Ovary (tissue), 9 donors: ENCODE measurements around the gene SERPINB8. TPM values are rescaled to one million over a fixed set of nuclear protein-coding genes. Genes with fewer than 3 reads are reported as not detected.

Experiments
- DNase-seq, 5 donors: peaks; one replicate each; pipeline ENCODE4 v3.0.0-alpha.2; 2019 to 2020
- H3K27ac ChIP-seq, 2 donors: fragments of 200-600 bp; one replicate each; pipeline versions ENCODE4 v1.5.1 to v1.8.0; 2019 to 2022
- H3K27me3 ChIP-seq: fragments of 200-600 bp; one replicate; pipeline ENCODE4 v1.8.0; 2022
- H3K36me3 ChIP-seq: fragments of 200-600 bp; sonication (generic); one replicate; pipeline ENCODE4 v1.5.1; 2019
- H3K4me1 ChIP-seq: one replicate; pipeline ENCODE4 v1.8.1; 2013; ENCODE audit warnings: mild to moderate bottlenecking, moderate library complexity; ENCODE audit not compliant: insufficient read depth
- H3K4me3 ChIP-seq: fragments of 200-600 bp; sonication (generic); one replicate; pipeline ENCODE4 v1.5.1; 2017
- H3K9me3 ChIP-seq, 2 donors: fragments of 200-600 bp in 1 of 2; sonication (generic) in 1 of 2; one replicate each; pipeline versions ENCODE4 v1.5.1 to v1.8.1; 2013 to 2019; ENCODE audit warnings: mild to moderate bottlenecking in 1 of 2, moderate library complexity in 1 of 2
- EP300 ChIP-seq: sonication (generic); formaldehyde crosslinking; IDR thresholded peaks from one replicate; pipeline ENCODE4 v1.6.1; 2017; ENCODE audit warnings: antibody characterized with exemption
- POLR2A ChIP-seq: fragments of 450-650 bp; IDR thresholded peaks from one replicate; pipeline ENCODE4 v1.6.1; 2017; ENCODE audit warnings: antibody characterized with exemption, mild to moderate bottlenecking, moderate library complexity
- WGBS, 3 donors: extraction: QIAGEN DNeasy Blood & Tissue Kit in 1 of 3; methylation state at CpG; one replicate each; pipeline versions ENCODE4 v1.1.5 to v1.1.7; 2013 to 2017; 5-methylcytosine and 5-hydroxymethylcytosine counted together
- intact Hi-C, 4 donors: fragments of 100-400 bp; cut with DNase I; formaldehyde crosslinking; loops; one replicate each; pipeline versions ENCODE4 v1.11.0 to v1.15.1; 2022 to 2023
- polyA plus RNA-seq, 2 donors: library from polyadenylated mRNA; stranded (reverse); fragments of 200-250 nt in 1 of 2; fragments of 350-450 nt in 1 of 2; fragmentation: Illumina TruSeq in 1 of 2; extraction: RNeasy Lipid Tissue Mini Kit (QIAGEN cat#74804) in 1 of 2; gene quantifications; one replicate each; pipeline ENCODE4 v1.2.3, GENCODE V29; 2013 to 2014
- total RNA-seq, 7 donors: library from RNA; depleted of rRNA in 2 of 7; stranded (reverse); fragments of >200 nt in 2 of 7; fragmentation: NEBNext Ultra II Directional in 3 of 7; extraction: Animal tissue kit (Norgen Biotek cat#: 25700) in 3 of 7; gene quantifications; one replicate each; pipeline versions ENCODE4 v1.1.0 to v1.2.4, GENCODE V29; 2016 to 2023
- TF ChIP-seq, protein P1 (sequence below), 3 donors: fragments of 450-650 bp in 2 of 3; fragments of 200-600 bp in 1 of 3; IDR thresholded peaks; one replicate each; pipeline versions ENCODE4 v1.5.1 to v1.8.0; 2016 to 2022; ENCODE audit warnings: antibody characterized with exemption in 3 of 3, mild to moderate bottlenecking in 1 of 3
- donor health status: DM: no; HTN: no; CAD: no; lungs with moderate emphysema.
- donor health status: DM: no; HTN: no; CAD: no.
- donor health status: Bipolar disorder and iron deficiency.
- donor health status: DM: yes; HTN: yes; CAD: no.
- donor health status: DM: no; HTN: no; CAD: no.
- donor health status: DM: yes; HTN: yes; CAD: no.

Gene SERPINB8
- total and polyA plus RNA-seq, 9 donors: 4.4 to 10.7 (median 6.9) TPM

DNA sequence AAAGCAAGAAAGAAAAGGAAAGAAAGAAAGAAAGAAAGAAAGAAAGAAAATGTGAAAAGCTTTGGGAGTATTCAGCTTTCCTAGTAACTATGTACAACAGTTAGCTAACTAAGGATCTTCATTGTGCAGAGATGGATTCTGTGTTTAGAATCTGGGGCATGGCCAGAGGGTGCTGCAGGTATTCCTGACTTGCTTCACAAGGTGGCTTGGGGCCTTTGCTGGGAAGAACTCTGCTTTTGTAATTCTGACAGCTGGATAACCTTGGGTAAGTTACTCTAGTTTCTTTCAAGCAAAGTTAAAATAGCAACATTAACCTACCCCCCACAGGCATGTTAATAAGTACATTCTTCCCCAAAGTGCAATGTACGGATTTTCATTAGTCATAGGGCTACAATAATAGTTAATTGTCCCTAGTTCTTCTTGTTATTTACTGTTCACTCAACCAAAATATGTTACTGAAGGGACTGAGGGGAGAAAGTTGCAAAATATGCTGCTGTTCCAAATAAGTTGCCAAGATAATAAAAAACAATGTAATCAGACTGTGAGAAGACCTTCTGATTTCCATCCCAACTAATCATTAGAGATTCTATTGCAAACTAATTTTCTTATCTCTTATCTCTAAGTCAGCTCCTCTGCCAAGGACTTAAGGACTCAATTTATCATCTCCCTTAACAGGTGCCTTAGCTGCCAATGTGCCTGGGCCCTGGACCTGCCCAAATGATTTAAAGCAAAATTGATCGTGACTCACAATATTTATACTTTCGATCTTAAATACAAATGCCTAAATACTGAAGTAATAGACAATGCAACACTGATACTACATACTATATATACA, 50.3 kb downstream of the SERPINB8 start:
- no peak for DNase-seq
- H3K9me3 ChIP-seq: no peaks in the 10 kb centered on the region
- TF ChIP-seq POLR2A (no peak), EP300 (no peak)
- TF ChIP-seq, protein P1, sequence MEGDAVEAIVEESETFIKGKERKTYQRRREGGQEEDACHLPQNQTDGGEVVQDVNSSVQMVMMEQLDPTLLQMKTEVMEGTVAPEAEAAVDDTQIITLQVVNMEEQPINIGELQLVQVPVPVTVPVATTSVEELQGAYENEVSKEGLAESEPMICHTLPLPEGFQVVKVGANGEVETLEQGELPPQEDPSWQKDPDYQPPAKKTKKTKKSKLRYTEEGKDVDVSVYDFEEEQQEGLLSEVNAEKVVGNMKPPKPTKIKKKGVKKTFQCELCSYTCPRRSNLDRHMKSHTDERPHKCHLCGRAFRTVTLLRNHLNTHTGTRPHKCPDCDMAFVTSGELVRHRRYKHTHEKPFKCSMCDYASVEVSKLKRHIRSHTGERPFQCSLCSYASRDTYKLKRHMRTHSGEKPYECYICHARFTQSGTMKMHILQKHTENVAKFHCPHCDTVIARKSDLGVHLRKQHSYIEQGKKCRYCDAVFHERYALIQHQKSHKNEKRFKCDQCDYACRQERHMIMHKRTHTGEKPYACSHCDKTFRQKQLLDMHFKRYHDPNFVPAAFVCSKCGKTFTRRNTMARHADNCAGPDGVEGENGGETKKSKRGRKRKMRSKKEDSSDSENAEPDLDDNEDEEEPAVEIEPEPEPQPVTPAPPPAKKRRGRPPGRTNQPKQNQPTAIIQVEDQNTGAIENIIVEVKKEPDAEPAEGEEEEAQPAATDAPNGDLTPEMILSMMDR (IDR thresholded peaks at IDR 0.05): no peak
- intact Hi-C loops: no loop called here
- no peaks in the 10 kb centered on the region for H3K4me1 ChIP-seq
- no peaks in the 10 kb centered on the region for H3K27me3 ChIP-seq
- H3K27ac ChIP-seq: no peak overlapping the region
- 46 to 55% (median 52%) methylated on average over 3 of the region's 3 CpGs for WGBS, 3 donors
- H3K4me3 ChIP-seq: no peak overlapping the region
- H3K36me3 ChIP-seq: no peaks in the 10 kb centered on the region

DNA sequence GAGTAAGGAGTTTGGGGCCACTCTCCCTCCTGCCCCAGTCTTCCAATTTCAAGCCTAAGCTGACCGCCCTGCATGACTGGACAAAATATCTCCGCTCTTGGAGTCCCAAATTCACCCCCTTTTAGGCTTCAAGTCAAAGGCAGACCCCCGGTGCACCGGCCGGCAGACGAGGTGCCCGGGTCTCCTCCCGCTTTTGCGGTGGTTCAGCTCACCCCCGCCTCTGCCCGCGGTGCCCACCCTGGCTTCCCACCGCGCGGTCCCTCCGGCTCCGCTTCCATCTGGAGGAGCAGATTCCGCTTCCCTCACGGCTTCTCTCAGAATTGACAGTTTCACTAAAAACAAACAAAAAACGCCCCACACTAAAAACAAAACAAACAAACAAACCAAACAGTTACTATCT, 56.5 kb downstream of the SERPINB8 start:
- DNase-seq: no peak
- 90 to 94% (median 93%) methylated on average over 20 of the region's 20 CpGs for WGBS, 3 donors

DNA sequence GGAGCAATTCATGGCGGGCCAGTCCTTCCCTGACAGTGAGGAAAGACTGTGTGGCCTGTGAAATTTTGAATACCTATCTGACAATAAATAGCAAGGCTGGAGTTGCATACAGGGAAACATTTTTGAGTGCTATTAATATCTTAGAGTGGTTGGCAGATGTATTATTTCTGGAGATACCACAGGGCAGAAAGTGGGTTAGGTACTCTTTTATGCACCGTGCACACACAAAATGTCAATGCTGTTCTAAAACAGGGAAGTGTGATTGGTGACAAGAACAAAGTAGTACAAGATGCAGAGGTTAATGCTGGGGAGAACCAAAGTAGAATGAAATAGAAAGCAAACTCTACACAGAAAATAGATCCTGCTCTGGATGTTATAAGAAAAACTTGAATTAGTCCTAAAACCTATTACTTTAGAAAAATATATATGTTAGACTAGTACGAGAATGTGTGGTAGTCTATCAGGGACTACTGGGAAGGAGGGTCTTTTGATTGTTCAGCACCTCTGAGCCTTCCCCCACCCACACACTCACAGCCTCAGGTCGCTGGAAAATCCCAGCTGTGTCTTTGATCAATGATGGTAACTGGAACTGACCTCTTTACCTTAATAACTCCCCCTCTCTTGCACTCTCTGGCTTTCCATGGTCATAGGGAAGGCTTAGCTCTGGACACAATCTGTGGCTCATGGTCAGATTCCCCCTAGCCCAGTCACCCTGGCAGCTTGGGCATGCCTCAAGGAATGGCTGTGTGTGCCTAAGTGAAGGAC, 58.2 kb downstream of the SERPINB8 start:
- 78 to 84% (median 82%) methylated on average over 4 of the region's 4 CpGs for WGBS, 3 donors

More for the DNA sequence above, 56.5 kb downstream of the SERPINB8 start:
- H3K4me1 ChIP-seq: no peaks in the 10 kb centered on the region
- no peak for TF ChIP-seq EP300
- TF ChIP-seq, protein P1 (IDR thresholded peaks at IDR 0.05): no peak
- no peak for TF ChIP-seq POLR2A
- no peaks in the 10 kb centered on the region for H3K9me3 ChIP-seq
- H3K27me3 ChIP-seq: no peaks in the 10 kb centered on the region
- H3K27ac ChIP-seq: no peak overlapping the region
- H3K4me3 ChIP-seq: no peak overlapping the region
- H3K36me3 ChIP-seq: no peaks in the 10 kb centered on the region
- intact Hi-C loops: no loop called here

DNA sequence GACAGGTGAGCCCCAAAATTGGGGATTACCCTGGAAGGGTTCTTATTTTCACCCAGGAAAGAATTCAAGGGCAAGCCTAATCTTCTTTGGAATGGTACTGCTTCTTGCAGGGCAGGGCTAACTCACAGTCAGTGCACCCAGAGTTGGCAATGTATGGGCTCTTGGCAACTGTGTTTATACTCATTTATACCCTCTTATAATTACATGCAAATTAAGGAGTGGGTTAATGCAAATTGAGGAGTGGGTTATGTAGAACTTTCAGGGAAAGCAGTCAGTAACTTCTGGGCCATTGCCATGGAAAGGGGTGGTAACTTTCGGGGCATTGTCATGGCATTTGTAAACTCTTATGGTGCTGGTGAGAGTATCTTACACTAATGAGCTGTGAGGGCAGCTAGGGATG, 59.2 kb downstream of the SERPINB8 start:
- Histone ChIP-seq H3K4me1 (no peaks in the 10 kb centered on the region), H3K9me3 (no peaks in the 10 kb centered on the region), H3K27me3 (no peaks in the 10 kb centered on the region), H3K36me3 (no peaks in the 10 kb centered on the region), H3K27ac (no peak overlapping the region), H3K4me3 (no peak overlapping the region)
- intact Hi-C loops: no loop called here
- TF ChIP-seq, protein P1 (IDR thresholded peaks at IDR 0.05): no peak
- no peak for TF ChIP-seq POLR2A
- TF ChIP-seq EP300: no peak
- WGBS, 3 donors: 77 to 96% (median 92%) methylated on average over 1 of the region's 1 CpG
- no peak for DNase-seq

More for the DNA sequence above, 58.2 kb downstream of the SERPINB8 start:
- Histone ChIP-seq H3K4me3 (no peak overlapping the region), H3K36me3 (no peaks in the 10 kb centered on the region), H3K27me3 (no peaks in the 10 kb centered on the region), H3K4me1 (no peaks in the 10 kb centered on the region), H3K9me3 (no peaks in the 10 kb centered on the region), H3K27ac (no peak overlapping the region)
- intact Hi-C loops: no loop called here
- no peak for DNase-seq
- TF ChIP-seq EP300 (no peak), POLR2A (no peak)
- TF ChIP-seq, protein P1 (IDR thresholded peaks at IDR 0.05): no peak
